DMS53 (cell line): ENCODE results near the gene ARSB.

ENCODE experiments used
- DNase-seq: peaks from one replicate; lab custom pipeline; 2025; lab: John Stamatoyannopoulos, UW

Gene ARSB

GRCh38 chr5:78837836-78838235, 147.3 kb downstream of the ARSB start:
- DNase-seq: no peak

GRCh38 chr5:78835176-78835575, 149.9 kb downstream of the ARSB start:
- no peak for DNase-seq

- DNase-seq: no peak
Observed at GRCh38 chr5:78833284-78833683, 151.8 kb downstream of the ARSB start.

- no peak for DNase-seq
Observed at GRCh38 chr5:78830528-78831046, 154.5 kb downstream of the ARSB start.

- DNase-seq: no peak
Observed at GRCh38 chr5:78829811-78830527, 155.1 kb downstream of the ARSB start.

GRCh38 chr5:78827725-78828124, 157.4 kb downstream of the ARSB start:
- DNase-seq: no peak

- no peak for DNase-seq
Observed at GRCh38 chr5:78824831-78825281, 160.3 kb downstream of the ARSB start.

GRCh38 chr5:78823196-78823595, 161.9 kb downstream of the ARSB start:
- no peak for DNase-seq

- no peak for DNase-seq
Observed at GRCh38 chr5:78821536-78822021, 163.5 kb downstream of the ARSB start.

- DNase-seq: no peak
Observed at GRCh38 chr5:78819707-78820106, 165.4 kb downstream of the ARSB start.

GRCh38 chr5:78819166-78819565, 165.9 kb downstream of the ARSB start:
- no peak for DNase-seq

- DNase-seq: no peak
Observed at GRCh38 chr5:78816143-78816765, 168.9 kb downstream of the ARSB start.

GRCh38 chr5:78813906-78814530, 171.1 kb downstream of the ARSB start:
- DNase-seq: no peak

GRCh38 chr5:78813286-78813685, 171.8 kb downstream of the ARSB start:
- DNase-seq: no peak

GRCh38 chr5:78811866-78812265, 173.2 kb downstream of the ARSB start:
- peak; percentile 97 for DNase-seq

GRCh38 chr5:78811121-78811817, 173.8 kb downstream of the ARSB start:
- DNase-seq: peak; percentile 43

- DNase-seq: no peak
Observed at GRCh38 chr5:78810098-78810920, 174.8 kb downstream of the ARSB start.

GRCh38 chr5:78809444-78809843, 175.7 kb downstream of the ARSB start:
- DNase-seq: peak; percentile 76

GRCh38 chr5:78808818-78809217, 176.3 kb downstream of the ARSB start:
- no peak for DNase-seq

GRCh38 chr5:78808380-78808779, 176.7 kb downstream of the ARSB start:
- DNase-seq: no peak

- DNase-seq: no peak
Observed at GRCh38 chr5:78806544-78806943, 178.6 kb downstream of the ARSB start.
